ENCODE results near the gene ZMYND15. TPM values are rescaled to one million over a fixed set of nuclear protein-coding genes. Genes with fewer than 3 reads are reported as not detected.

The ZMYND15 gene
- total and polyA plus RNA-seq, 2 of the 13 experiments (the other 11 are each of a cell fraction or from before 2014, with no cell fraction given), result 0.24 to 2.7 TPM

- no peak for TF ChIP-seq NFYB (CRISPR knock-in tag; IDR thresholded peaks at IDR 0.05)
- TF ChIP-seq SMAD9 (CRISPR knock-in tag; IDR thresholded peaks at IDR 0.05), result no peak
- peak; percentile 77; the same call in 1 of the 2 replicates for TF ChIP-seq ZNF670 (CRISPR knock-in tag; IDR thresholded peaks at IDR 0.05; ENCODE audit: borderline replicate concordance)
- TF ChIP-seq ZNF644 (CRISPR knock-in tag; IDR thresholded peaks at IDR 0.05; ENCODE audit: low read depth), result no peak
- no peak for TF ChIP-seq LCORL (IDR thresholded peaks at IDR 0.05)
- TF ChIP-seq LCORL (CRISPR knock-in tag; IDR thresholded peaks at IDR 0.05), result no peak
- TF ChIP-seq ATF6 (CRISPR knock-in tag; conservative IDR thresholded peaks at IDR 0.05), result no peak
- peak; percentile 93 for TF ChIP-seq ZFX (CRISPR knock-in tag; IDR thresholded peaks at IDR 0.05; ENCODE audit: low read depth)
- no peak; the same call in 1 of the 2 replicates for TF ChIP-seq MXD4 (CRISPR knock-in tag; IDR thresholded peaks at IDR 0.05)
- no peak for TF ChIP-seq ZNF572 (CRISPR knock-in tag; IDR thresholded peaks at IDR 0.05)
- TF ChIP-seq SAFB2 (CRISPR knock-in tag; IDR thresholded peaks at IDR 0.05; ENCODE audit: borderline replicate concordance, low read depth), result peak; percentile 73; the same call in 1 of the 2 replicates
- no peak; the same call in 1 of the 2 replicates for TF ChIP-seq ZBTB20 (CRISPR knock-in tag; IDR thresholded peaks at IDR 0.05; ENCODE audit: borderline replicate concordance, low read depth)
- TF ChIP-seq PAF1 (CRISPR knock-in tag; IDR thresholded peaks at IDR 0.05), result no peak
- TF ChIP-seq ZNF609 (CRISPR knock-in tag; IDR thresholded peaks at IDR 0.05; ENCODE audit: borderline replicate concordance), result 0 out of 2 replicates have a peak, but pooled peaks have one; percentile 20
- no peak for TF ChIP-seq ZNF24 (IDR thresholded peaks at IDR 0.05)
- TF ChIP-seq ZNF460 (CRISPR knock-in tag; IDR thresholded peaks at IDR 0.05; ENCODE audit: borderline replicate concordance), result peak; percentile 78
- TF ChIP-seq MTERF4 (CRISPR knock-in tag; IDR thresholded peaks at IDR 0.05), result peak; percentile 91; the same call in 1 of the 2 replicates
- TF ChIP-seq HDAC6 (IDR thresholded peaks at IDR 0.05; ENCODE audit: low read depth, low read length), result no peak
- TF ChIP-seq ZNF275 (CRISPR knock-in tag; IDR thresholded peaks at IDR 0.05; ENCODE audit: borderline replicate concordance), result no peak
- TF ChIP-seq ZNF468 (CRISPR knock-in tag; IDR thresholded peaks at IDR 0.05), result peak; percentile 61; the same call in 1 of the 2 replicates
- TF ChIP-seq BRD4 (CRISPR knock-in tag; IDR thresholded peaks at IDR 0.05), result peak; percentile 88; the same call in 1 of the 2 replicates
- peak; percentile 89 for TF ChIP-seq SAP130 (CRISPR knock-in tag; IDR thresholded peaks at IDR 0.05; ENCODE audit: low read depth)
Observed at GRCh38 chr17:4789951-4790704, 50.5 kb downstream of the ZMYND15 start (continued).
